Testis (tissue), 3 donors: ENCODE measurements around the gene GPC6. TPM values are rescaled to one million over a fixed set of nuclear protein-coding genes. Genes with fewer than 3 reads are reported as not detected.

Experiments
- DNase-seq: peaks from one replicate; pipeline ENCODE4 v3.0.0-alpha.2; 2019
- H3K27ac ChIP-seq, 2 donors: fragments of 200-600 bp; sonication (generic); one replicate each; pipeline ENCODE4 v1.5.1; 2019
- H3K27me3 ChIP-seq: fragments of 200-600 bp; sonication (generic); one replicate; pipeline ENCODE4 v1.5.1; 2019
- H3K36me3 ChIP-seq: fragments of 200-600 bp; sonication (generic); one replicate; pipeline ENCODE4 v1.5.1; 2017; ENCODE audit warnings: low read depth; ENCODE audit errors: missing control alignments
- H3K4me1 ChIP-seq: fragments of 200-600 bp; sonication (generic); one replicate; pipeline ENCODE4 v1.5.1; 2019
- H3K4me3 ChIP-seq, 2 donors: fragments of 200-600 bp; sonication (generic); one replicate each; pipeline ENCODE4 v1.5.1; 2017 to 2019
- H3K9me3 ChIP-seq: fragments of 200-600 bp; sonication (generic); one replicate; pipeline ENCODE4 v1.5.1; 2017
- CTCF ChIP-seq, 3 experiments: fragments of 450-650 bp in 2 of 3; fragments of 200-600 bp in 1 of 3; sonication (generic) in 1 of 3; IDR thresholded peaks; one replicate each; pipeline ENCODE4 v1.5.1; 2016 to 2019; ENCODE audit warnings: antibody characterized with exemption in 3 of 3, mild to moderate bottlenecking in 2 of 3, moderate library complexity in 1 of 3
- POLR2A ChIP-seq: fragments of 450-650 bp; IDR thresholded peaks from one replicate; pipeline ENCODE4 v1.6.1; 2017; ENCODE audit warnings: antibody characterized with exemption, mild to moderate bottlenecking, moderate library complexity
- WGBS, 2 donors: methylation state at CpG; one replicate each; pipeline ENCODE4 v1.1.5; 2018; 5-methylcytosine and 5-hydroxymethylcytosine counted together
- intact Hi-C: fragments of 100-400 bp; cut with DNase I; formaldehyde crosslinking; loops from one replicate; pipeline ENCODE4 v1.15.1; 2023; ENCODE audit warnings: low total_unique reads
- polyA plus RNA-seq: library from polyadenylated mRNA; stranded (reverse); fragments of 350-450 nt; fragmentation: Illumina TruSeq; extraction: RNeasy Lipid Tissue Mini Kit (QIAGEN cat#74804); gene quantifications from one replicate; pipeline ENCODE4 v1.2.3, GENCODE V29; 2014; ENCODE audit warnings: low read depth, low replicate concordance; ENCODE audit not compliant: insufficient read depth
- total RNA-seq, 2 donors: library from RNA; depleted of rRNA; stranded (reverse); fragments of >200 nt; gene quantifications; one replicate each; pipeline ENCODE4 v1.2.3, GENCODE V29; 2016

GPC6 gene
- total and polyA plus RNA-seq, 3 donors from 2014 or later: 2.2 to 6.9 (median 4.3) TPM

DNA sequence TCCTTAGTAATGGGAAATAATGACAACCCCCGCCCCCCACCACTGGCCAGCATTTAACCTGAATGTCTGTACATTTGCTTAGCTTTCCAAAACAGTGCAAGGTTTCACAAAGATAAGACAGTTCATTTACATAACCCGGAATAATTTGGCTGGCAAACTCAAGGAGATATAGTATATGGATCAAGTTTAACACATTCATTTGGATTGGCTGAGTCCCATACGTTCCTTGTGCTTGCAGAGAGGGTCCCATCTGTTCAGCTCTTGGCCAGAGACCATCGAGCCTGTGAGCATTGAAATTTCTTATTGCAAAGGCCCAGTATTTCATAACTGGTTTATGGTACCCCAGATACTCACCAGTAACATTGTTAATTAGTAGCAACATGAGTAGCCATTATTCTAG lies 116.5 kb downstream of the GPC6 start:
- no peak for DNase-seq
- WGBS, 2 donors: 64% methylated on average over 4 of the region's 4 CpGs
- Histone ChIP-seq H3K4me1 (no peaks in the 10 kb centered on the region), H3K27me3 (no peaks in the 10 kb centered on the region), H3K27ac (no peak overlapping the region), H3K9me3 (no peaks in the 10 kb centered on the region), H3K4me3 (no peak overlapping the region), H3K36me3 (no peaks in the 10 kb centered on the region)
- TF ChIP-seq POLR2A (no peak), CTCF (IDR thresholded peaks at IDR 0.05) (no peak)
- intact Hi-C loops: no loop called here

- DNase-seq: no peak
- Histone ChIP-seq H3K4me1 (no peaks in the 10 kb centered on the region), H3K9me3 (no peaks in the 10 kb centered on the region), H3K27ac (no peak overlapping the region), H3K4me3 (no peak overlapping the region), H3K36me3 (no peaks in the 10 kb centered on the region), H3K27me3 (no peaks in the 10 kb centered on the region)
- intact Hi-C loops: no loop called here
- TF ChIP-seq CTCF (IDR thresholded peaks at IDR 0.05) (no peak), POLR2A (no peak)
- 82 to 85% methylated on average over 3 of the region's 3 CpGs for WGBS, 2 donors
Observed at GRCh38 chr13:93344048-93344705, 117.6 kb downstream of the GPC6 start.

GRCh38 chr13:93345024-93345423 lies 118.4 kb downstream of the GPC6 start:
- no peak for TF ChIP-seq CTCF (IDR thresholded peaks at IDR 0.05)
- Histone ChIP-seq H3K9me3 (no peaks in the 10 kb centered on the region), H3K27ac (no peak overlapping the region), H3K27me3 (no peaks in the 10 kb centered on the region), H3K4me1 (no peaks in the 10 kb centered on the region), H3K36me3 (no peaks in the 10 kb centered on the region), H3K4me3 (no peak overlapping the region)
- no peak for DNase-seq
- intact Hi-C loops: no loop called here

DNA sequence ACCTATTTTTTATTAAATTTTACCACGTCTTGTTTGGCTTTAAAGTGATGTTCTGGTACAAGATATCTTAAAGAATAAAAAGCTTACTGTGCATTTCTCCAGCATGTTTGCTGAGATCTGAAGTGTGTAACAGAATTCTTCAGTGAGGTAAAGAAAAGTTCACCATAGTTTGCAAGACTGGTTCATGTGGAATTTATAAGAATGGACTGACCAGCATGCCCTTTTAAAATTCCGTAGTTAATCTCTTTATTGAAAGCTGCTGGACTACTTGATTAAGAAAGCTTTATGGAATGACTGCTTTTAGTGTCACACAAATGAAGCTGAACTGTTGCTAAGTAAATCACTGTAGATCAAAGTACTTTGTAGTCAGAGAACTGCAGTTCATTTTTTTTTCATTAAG lies 119.2 kb downstream of the GPC6 start:
- intact Hi-C loops: no loop called here
- DNase-seq: no peak
- WGBS, 2 donors: 66 to 72% methylated on average over 2 of the region's 2 CpGs

More for the DNA sequence above, 119.2 kb downstream of the GPC6 start:
- TF ChIP-seq POLR2A: no peak
- no peak for TF ChIP-seq CTCF (IDR thresholded peaks at IDR 0.05)
- Histone ChIP-seq H3K9me3 (no peaks in the 10 kb centered on the region), H3K27ac (no peak overlapping the region), H3K4me1 (no peaks in the 10 kb centered on the region), H3K36me3 (no peaks in the 10 kb centered on the region), H3K4me3 (no peak overlapping the region), H3K27me3 (no peaks in the 10 kb centered on the region)
